Stimulated activated CD8-positive, alpha-beta memory T cell treated with anti-CD3 and anti-CD28 coated beads, Interleukin-4, amount 100 ng/mL, for 4 hours (primary cell): ENCODE results near the gene INO80B.
A peak's percentile ranks its signal among the peaks of the same experiment; 100 is the strongest.
"Not testable (repeated sequence)": the region's sequence is repeated elsewhere in the genome, so short reads cannot be mapped to it uniquely, and the experiment has no call there.

Source experiments
- DNase-seq, 2 donors: peaks; one replicate each; pipeline ENCODE4 v3.0.0-alpha.2; 2020; ENCODE audit warnings: low read depth in 2 of 2, low spot score in 1 of 2

INO80B gene

DNA sequence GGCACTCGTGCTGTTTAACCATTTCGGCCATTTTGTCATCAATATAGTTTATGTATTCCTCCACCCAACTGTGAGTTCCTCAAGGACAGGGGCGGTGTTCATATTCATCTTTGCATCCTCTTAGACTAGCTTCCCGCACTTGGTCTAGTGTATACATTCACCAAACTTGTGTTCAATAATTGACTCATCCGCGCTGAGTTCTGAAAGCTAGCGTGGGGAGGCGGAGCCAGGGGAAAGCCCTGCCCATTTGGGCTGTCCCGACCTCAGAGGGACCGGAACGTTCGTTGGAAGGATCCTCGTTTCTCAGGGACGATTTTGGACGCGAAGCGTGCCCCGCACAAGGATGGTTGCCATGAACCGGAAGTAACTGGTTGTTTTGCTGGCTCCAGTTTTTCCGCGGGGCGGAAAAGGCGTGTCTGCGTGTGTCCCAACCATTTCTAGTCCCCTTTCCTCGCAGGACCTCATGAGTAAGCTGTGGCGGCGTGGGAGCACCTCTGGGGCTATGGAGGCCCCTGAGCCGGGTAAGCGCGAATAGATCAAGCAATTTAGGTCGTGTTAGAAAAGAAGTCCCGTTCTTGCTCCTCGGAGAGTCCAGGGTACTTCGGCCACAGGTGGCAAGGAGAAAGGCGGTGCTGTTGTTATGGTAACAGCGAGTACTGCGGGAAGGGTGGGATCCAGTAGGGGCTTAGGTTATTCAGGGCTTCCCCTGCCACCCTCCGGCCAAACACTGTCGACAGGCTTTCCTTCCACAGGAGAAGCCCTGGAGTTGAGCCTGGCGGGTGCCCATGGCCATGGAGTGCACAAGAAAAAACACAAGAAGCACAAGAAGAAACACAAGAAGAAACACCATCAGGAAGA lies at the start of gene INO80B:
INO80B (plus strand) TSS at position 434 of the 858 bp plus-strand sequence; CDS start at position 464, 30 bp downstream.
- DNase-seq, result peak; percentile 94 to 96

DNA sequence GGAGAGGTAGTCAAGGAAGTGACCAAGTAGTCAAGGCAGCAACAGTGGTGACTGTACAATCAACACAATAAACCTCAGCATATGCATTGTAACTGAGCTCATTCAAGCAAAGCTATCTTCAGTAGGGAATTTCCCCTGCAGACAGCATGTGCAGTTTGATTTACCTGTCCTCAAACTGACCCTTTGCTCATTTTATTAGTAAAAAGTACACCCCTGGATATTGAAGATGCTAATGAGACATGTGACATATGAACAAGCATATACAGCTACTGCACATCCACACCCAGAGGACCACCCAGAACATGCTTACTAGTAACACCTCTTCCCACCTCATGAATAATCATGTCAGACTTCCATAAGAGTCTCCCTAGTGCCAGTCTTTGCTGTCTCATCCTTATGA lies 48.9 kb upstream of the INO80B start:
- no peak for DNase-seq

- no peak for DNase-seq
Observed at GRCh38 chr2:74407682-74408081, 47.2 kb upstream of the INO80B start.

GRCh38 chr2:74413001-74413698 lies 41.7 kb upstream of the INO80B start:
- no peak for DNase-seq

GRCh38 chr2:74414441-74414840 lies 40.4 kb upstream of the INO80B start:
- DNase-seq, result no peak

- no peak for DNase-seq
Observed at GRCh38 chr2:74414881-74415761, 39.8 kb upstream of the INO80B start.

DNA sequence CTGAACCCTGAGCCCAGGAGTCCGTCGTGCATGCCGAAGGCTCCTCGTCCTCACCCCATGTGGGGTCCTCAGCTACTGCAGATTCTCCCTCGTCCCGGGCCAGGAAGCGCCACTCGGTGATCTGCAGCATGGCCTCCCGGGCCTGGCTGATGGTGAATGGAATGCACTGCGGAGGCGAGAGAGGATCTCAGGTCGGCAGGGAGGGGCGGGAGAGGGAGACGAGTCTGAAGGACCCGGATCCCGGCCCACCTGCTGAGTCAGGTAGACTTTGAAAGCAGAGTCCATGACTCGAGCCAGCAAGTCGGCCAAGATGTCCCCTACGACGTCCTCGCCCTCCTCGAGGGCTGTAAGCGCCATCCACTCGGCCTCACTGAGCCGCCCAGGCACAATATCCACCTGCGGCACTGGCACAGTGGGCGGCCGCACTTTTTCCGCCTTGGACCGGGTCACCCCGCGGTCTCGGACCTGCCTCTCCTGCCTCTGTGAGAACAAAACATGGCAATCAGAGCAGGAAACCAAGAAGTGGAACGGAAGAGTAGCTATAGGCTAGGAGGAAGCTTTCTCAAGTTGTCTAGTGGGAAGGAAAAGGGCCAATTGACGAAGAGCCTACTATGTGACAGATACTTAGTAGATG lies 39.0 kb upstream of the INO80B start:
- DNase-seq, result no peak

GRCh38 chr2:74416778-74417177 lies 38.1 kb upstream of the INO80B start:
- DNase-seq, result no peak

DNA sequence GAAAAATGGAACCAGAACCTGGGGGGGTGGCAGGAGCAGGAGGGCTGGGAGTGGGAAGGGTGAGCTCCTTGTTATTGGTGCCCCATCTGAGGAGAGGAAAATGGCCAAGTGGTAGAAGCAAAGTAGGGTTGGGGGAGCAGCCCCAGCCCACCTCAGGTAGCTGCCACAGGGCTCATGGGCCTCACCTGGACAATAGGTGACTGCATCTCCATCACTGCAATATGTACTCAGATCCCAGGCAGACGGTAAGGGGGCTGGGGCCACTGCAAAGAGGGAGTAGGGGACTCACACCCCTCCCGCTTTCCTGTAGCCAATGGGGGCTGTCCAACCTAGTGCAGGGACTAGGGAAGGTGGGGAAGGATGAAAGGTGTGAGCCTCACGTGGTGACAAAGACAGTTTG lies 37.7 kb upstream of the INO80B start:
- DNase-seq, result no peak

- no peak for DNase-seq
Observed at GRCh38 chr2:74417763-74418162, 37.1 kb upstream of the INO80B start.

GRCh38 chr2:74418312-74418711 lies 36.6 kb upstream of the INO80B start:
- DNase-seq, result no peak

- no peak for DNase-seq
Observed at GRCh38 chr2:74419345-74419744, 35.5 kb upstream of the INO80B start.

GRCh38 chr2:74420006-74420405 lies 34.9 kb upstream of the INO80B start:
- DNase-seq, result no peak

DNA sequence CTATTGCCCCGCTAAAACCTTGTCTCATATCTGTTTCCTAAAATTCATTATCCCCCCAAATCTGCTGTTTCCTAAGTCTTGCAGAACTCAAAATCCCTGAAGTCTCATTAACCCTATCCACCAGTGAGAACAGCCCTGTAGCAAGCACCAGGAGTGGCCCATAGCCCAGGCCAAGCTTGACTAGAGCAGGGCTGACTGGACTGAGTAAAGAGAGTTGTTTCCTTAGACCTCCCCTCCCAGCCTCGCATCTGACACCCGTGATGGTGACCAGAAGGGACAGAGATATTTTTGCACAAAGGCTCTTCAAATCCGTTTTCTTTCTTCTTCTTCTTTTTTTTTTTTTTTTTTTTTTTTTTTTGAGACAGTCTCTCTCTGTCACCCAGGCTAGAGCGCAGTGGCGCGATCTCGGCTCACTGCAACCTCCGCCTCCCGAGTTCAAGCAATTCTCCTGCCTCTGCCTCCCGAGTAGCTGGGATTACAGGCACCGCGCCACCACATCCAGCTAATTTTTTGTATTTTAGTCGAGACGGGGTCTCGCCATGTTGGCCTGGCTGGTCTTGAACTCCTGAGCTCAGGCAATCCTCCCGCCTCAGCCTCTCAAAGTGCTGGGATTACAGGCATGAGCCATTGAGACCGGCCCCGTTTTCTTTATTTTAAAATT lies 34.3 kb upstream of the INO80B start:
- DNase-seq, result not testable (repeated sequence)

DNA sequence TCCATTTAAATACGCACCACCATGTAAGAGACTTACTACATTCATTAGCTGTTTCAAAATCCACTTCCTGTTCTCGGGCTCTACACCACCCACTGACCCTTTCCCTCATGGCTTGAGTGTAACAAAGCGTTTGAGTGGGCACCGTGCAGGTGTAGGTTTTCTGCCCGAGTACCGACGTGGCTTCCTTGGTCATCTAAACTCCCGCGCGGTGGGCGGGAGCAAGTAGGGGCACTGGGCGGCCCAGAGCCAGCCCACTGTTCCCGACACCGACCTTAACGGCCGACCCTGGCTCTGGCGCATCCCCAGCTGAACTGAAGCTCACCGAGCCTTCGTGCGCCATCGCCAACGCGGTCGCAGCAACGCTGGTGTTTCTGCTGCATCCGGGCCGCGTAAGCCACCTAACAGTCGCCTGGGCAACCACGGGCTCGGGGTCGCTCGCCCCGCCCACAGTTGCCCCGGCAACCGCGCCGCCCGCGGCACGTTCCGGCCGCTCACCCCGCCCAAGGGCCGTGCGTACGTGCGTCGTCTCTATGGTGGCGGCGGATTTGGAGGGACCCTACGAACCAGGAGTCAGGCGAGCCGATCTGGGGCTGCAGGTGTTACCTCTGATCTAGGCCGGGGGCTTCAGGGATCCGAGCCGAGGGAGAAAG lies 33.5 kb upstream of the INO80B start, which contains the start of the genes C2orf81 and WDR54:
C2orf81 (minus strand) TSS at position 399 of the 650 bp plus-strand sequence; CDS start at position 340, 59 bp downstream.
WDR54 (plus strand) TSS at position 510 of the 650 bp plus-strand sequence. CDS start 424 bp downstream, outside the sequence.
- peak; percentile 73 to 89 for DNase-seq

DNA sequence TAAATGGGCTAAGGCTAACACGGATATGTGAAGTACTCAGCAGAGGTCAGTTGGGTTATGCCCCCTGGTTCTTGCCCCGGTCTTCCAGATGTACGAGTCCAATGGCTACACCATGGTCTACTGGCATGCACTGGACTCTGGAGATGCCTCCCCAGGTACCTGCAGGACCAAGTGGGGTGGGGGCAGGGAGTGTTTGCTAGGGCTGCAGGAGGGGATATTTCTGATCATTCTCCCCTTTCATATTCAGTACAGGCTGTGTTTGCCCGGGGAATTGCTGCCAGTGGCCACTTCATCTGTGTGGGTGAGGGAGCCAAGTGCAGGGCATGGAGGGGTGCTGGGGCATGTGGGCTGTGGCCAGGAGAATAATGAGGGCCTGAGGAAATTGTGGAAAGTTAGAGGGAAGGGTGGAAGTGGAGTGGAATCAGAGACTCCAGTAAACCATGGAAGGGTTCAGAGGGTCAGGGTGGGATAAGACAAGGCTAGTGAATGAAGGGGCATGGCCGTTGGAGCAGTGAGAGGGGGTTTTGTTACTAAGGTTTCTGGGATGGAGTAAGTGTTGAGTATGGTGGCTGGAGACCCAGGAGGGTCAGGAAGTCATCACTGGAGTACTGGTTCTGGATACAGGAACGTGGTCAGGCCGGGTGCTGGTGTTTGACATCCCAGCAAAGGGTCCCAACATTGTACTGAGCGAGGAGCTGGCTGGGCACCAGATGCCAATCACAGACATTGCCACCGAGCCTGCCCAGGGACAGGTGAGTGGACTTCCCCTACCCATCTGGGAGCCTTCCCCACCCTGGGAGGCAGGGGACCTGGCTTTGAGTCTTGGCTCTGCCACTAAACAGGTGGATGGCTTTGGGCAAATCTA lies 31.4 kb upstream of the INO80B start:
- DNase-seq, result no peak

DNA sequence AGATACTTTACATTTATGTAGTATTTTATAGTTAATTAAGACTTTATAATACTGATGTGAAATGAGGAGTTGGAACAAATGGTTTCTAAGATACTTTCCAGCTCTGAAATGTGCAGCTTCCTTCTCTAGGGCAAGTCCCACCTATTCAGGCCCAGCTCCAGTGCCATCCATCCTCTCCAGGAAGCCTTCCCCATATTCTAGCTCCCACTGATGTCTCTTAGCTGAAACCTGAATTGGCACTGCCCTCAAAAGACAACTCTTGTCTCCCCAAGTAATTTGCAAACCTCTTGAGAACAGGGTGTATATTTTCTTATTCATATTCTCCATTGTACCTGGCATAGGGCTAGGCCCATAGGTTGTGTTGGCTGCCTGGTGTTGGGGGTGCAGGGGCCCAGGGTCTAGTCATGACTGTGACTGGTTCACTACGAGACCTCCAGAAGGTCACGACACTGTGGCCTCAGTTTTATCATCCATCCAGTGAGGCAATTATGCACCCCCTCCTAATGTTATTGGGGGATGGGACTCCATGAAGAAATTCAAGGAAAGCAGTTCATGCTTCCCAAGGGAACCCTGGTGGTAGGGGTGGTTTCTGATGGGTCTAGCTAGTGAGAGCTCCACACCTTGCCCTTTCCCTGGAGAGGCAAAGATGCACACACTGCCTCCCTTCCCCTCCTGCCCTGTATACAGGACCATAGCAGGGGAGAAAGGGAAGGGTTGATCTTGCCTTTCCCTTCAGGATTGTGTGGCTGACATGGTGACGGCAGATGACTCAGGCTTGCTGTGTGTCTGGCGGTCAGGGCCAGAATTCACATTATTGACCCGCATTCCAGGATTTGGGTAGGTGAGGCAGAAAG lies 30.5 kb upstream of the INO80B start:
- DNase-seq, result no peak

GRCh38 chr2:74424995-74425406 lies 29.9 kb upstream of the INO80B start:
- no peak for DNase-seq
